SJCRH30 (cell line): ENCODE results near the gene NEMP1. TPM values are rescaled to one million over a fixed set of nuclear protein-coding genes. Genes with fewer than 3 reads are reported as not detected.
"Not testable (repeated sequence)": the region's sequence is repeated elsewhere in the genome, so short reads cannot be mapped to it uniquely, and the experiment has no call there.

Experiments
- DNase-seq, 2 experiments: peaks; one replicate each; pipeline ENCODE4 v3.0.0-alpha.2; 2015 to 2020
- H3K27ac ChIP-seq: fragments of 250-450 bp; sonication (Bioruptor Pico); 2 replicates; pipeline ENCODE4 v1.5.1; 2020; ENCODE audit warnings: mild to moderate bottlenecking, moderate library complexity
- H3K27me3 ChIP-seq: fragments of 250-450 bp; sonication (Bioruptor Pico); 2 replicates; pipeline ENCODE4 v1.5.1; 2020; ENCODE audit warnings: mild to moderate bottlenecking, moderate library complexity
- H3K36me3 ChIP-seq: fragments of 250-450 bp; sonication (Bioruptor Pico); 2 replicates; pipeline ENCODE4 v1.5.1; 2020; ENCODE audit warnings: mild to moderate bottlenecking, moderate library complexity
- H3K4me1 ChIP-seq: fragments of 250-450 bp; sonication (Bioruptor Pico); 2 replicates; pipeline ENCODE4 v1.5.1; 2020; ENCODE audit warnings: mild to moderate bottlenecking, moderate library complexity
- H3K4me3 ChIP-seq: fragments of 250-450 bp; sonication (Bioruptor Pico); 2 replicates; pipeline ENCODE4 v1.5.1; 2020; ENCODE audit warnings: mild to moderate bottlenecking, moderate library complexity
- H3K9me3 ChIP-seq: fragments of 250-450 bp; sonication (Bioruptor Pico); replicated peaks from 2 replicates; pipeline ENCODE4 v1.5.1; 2020; ENCODE audit warnings: mild to moderate bottlenecking, moderate library complexity
- total RNA-seq: library from RNA; depleted of rRNA; stranded (reverse); fragments of >200 nt; shearing (Covaris generic); gene quantifications from 2 replicates; pipeline ENCODE4 v1.2.3, GENCODE V29; 2014

The NEMP1 gene
- total RNA-seq, 1 experiment from 2014 or later, result 70.2 TPM

DNA sequence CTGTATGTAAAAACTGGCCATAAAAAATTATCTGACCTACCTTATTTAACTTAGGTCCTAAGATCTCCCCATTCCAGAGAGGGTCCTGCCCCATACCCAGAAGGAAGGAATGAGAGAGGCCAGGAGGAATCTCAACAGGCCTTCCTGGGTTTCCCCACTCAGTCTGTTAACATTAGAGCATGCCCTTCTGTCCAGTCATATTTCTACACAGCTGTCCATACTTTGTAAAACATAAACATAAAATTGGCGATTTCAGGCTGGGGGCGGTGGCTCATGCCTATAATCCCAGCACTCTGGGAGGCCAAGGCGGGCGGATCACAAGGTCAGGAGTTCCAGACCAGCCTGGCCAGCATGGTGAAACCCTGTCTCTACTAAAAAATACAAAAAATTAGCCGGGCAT is 56.3 kb downstream of the NEMP1 start:
- DNase-seq, result peak in 1 of 2 experiments; percentile 57
- H3K4me3 ChIP-seq, H3K4me1 ChIP-seq, H3K9me3 ChIP-seq, H3K27ac ChIP-seq, H3K36me3 ChIP-seq: not testable (repeated sequence)
- peaks cover 82% of the 10 kb centered on the region for H3K27me3 ChIP-seq

DNA sequence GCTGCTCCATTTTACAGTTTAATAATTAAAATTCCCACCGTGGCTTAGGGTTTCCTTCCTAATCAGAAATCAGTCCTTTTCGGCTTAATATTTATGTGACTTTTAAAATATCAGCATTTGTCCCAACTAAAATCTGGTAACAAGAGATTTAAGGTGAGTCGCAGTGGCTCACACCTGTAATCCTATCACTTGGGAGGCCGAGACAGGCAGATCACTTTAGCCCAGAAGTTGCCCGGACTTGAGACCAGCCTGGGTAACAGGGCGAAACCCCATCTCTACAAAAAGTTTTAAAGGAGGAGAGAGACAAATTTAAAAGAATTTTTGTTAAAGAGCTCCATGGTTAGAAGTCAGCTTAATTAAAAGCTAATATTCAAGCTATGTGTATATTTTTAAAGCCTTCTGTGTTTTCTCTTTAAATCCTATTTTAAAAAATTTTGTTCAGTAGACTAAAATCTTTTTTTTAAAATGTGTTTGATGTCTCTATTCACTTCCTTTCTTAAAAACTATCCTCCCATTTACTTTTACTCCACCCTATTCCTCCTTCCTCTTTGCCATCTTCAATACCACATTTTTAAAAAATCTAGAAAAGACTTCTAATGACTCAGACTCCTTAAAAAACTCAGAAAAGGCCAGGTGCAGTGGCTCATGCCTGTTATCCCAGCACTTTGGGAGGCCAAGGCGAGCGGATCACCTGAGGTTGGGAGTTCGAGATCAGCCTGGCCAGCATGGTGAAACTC is 58.4 kb downstream of the NEMP1 start:
- Histone ChIP-seq H3K4me1 (no peaks in the 10 kb centered on the region), H3K27me3 (peaks cover 83% of the 10 kb centered on the region), H3K9me3 (no peaks in the 10 kb centered on the region), H3K4me3 (no peak overlapping the region), H3K36me3 (no peaks in the 10 kb centered on the region; the same call in 1 of the 2 replicates), H3K27ac (no peak overlapping the region)
- DNase-seq, result no peak

DNA sequence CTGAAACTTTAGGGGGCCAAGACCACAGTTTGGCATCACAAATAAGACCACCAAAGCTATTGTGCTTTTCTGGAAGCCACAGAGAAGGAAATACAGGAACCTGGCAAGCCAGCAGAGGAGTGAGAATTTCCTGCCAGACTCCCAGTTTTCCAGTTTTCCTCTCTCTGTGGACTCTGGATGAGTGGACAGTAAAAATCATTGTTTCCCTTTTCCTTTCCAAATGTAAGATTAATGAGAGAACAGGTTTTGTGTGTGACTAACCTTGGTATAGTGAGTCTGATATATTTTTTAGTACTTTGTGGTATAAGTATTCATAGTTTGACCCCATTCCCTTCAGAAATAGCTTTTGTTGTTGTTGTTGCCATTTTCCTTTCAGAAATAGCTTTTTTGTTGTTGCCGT is 59.7 kb downstream of the NEMP1 start:
- Histone ChIP-seq H3K27me3 (peaks cover 82% of the 10 kb centered on the region), H3K4me3 (no peak overlapping the region), H3K9me3 (no peaks in the 10 kb centered on the region), H3K36me3 (no peaks in the 10 kb centered on the region; the same call in 1 of the 2 replicates), H3K4me1 (no peaks in the 10 kb centered on the region), H3K27ac (no peak overlapping the region)
- no peak for DNase-seq

DNA sequence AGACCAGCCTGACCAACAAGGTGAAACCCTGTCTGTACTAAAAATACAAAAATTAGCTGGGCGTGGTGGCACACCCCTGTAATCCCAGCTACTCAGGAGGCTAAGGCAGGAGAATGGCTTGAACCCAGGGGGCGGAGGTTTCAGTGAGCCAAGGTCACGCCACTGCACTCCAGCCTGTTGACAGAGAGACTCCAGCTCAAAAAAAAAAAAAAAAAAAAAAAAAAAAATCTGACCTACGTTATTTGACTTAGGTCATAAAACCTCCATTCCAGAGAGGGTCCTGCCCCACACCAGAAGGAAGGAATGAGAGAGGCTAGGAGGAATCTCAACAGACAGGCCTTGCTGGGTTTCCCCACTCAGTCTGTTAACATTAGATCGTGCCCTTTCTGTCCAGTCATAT is 60.2 kb downstream of the NEMP1 start:
- not testable (repeated sequence) for H3K27ac ChIP-seq, H3K36me3 ChIP-seq, H3K9me3 ChIP-seq, H3K4me1 ChIP-seq, DNase-seq, H3K4me3 ChIP-seq
- H3K27me3 ChIP-seq, result peaks cover 83% of the 10 kb centered on the region

DNA sequence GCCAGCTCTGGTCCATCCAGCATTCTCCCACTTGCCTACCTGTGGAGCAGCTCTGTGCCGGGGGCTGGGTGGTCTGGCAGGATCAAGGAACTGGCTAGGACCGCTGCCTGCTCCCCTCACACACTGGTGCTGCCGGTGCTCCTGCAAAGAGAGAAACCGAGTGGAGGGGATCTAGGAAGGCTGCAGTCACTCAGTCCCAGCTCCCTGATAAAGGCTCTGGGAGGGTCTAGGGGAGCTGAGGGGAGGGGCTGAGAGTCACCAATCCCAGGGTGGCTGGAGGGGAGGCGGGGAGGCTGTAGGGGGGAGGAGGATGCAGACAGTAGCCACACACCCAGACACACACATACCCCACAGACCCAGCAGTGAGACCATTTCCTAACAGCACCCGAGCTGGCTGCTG is 62.2 kb downstream of the NEMP1 start, which contains the start of gene TAC3:
Gene TAC3 (minus strand): TSS at position 182 of the 400 bp plus-strand sequence. CDS start 732 bp downstream, outside the sequence.
- peak in 1 of 2 experiments; percentile 57 for DNase-seq
- Histone ChIP-seq H3K4me3 (no peak within 1 kb of the TSS), H3K27ac (no peak within 1 kb of the TSS), H3K36me3 (no peaks in the 10 kb centered on the region; the same call in 1 of the 2 replicates), H3K27me3 (peaks cover 83% of the 10 kb centered on the region), H3K4me1 (no peaks in the 10 kb centered on the region), H3K9me3 (no peaks in the 10 kb centered on the region)

DNA sequence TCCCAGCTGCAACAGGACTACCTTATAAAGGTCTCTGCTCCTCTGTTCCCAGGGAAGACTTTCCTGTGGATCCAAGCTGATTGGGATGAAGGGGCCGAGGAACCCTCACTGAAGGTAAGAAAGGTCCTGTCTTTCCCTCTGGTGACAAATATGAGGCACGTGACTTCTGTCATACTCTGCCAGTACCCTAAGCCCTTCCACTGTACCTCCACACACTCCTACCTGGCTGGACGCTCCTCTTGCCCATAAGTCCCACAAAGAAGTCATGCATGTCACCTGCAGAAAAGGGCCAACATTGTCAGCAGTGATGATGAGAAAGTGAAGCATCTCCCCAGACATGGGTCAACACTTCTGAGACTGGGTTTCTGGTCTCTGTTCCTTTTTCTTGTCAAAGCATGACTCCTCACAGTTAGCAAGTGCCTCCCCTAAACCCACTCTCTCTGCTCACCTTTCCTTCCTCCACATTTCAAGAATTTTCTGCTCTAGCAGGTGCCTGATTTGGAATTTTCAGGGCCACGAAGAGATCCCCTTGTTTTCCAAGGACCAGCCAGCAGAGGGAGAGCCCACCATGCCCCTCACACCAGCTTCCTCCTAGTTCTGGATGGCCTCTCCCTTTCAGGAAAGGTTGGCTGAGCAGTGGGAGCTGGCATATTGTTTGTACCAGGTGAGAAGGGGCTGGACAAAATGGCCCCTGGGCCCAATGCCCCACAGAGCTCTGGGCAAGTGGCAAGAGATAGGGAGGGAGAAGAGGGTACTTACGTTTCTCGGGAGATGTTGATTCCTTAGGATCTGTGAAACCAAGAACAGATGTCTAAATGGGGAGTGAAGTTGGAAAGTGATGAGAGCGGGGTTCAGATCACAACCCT is 65.8 kb downstream of the NEMP1 start:
- H3K27me3 ChIP-seq, result peaks cover 71% of the 10 kb centered on the region
- H3K9me3 ChIP-seq, result no peaks in the 10 kb centered on the region
- no peak overlapping the region for H3K27ac ChIP-seq
- H3K4me3 ChIP-seq, result no peak overlapping the region
- no peak for DNase-seq
- H3K4me1 ChIP-seq, result peaks cover 11% of the 10 kb centered on the region
- H3K36me3 ChIP-seq, result no peaks in the 10 kb centered on the region

DNA sequence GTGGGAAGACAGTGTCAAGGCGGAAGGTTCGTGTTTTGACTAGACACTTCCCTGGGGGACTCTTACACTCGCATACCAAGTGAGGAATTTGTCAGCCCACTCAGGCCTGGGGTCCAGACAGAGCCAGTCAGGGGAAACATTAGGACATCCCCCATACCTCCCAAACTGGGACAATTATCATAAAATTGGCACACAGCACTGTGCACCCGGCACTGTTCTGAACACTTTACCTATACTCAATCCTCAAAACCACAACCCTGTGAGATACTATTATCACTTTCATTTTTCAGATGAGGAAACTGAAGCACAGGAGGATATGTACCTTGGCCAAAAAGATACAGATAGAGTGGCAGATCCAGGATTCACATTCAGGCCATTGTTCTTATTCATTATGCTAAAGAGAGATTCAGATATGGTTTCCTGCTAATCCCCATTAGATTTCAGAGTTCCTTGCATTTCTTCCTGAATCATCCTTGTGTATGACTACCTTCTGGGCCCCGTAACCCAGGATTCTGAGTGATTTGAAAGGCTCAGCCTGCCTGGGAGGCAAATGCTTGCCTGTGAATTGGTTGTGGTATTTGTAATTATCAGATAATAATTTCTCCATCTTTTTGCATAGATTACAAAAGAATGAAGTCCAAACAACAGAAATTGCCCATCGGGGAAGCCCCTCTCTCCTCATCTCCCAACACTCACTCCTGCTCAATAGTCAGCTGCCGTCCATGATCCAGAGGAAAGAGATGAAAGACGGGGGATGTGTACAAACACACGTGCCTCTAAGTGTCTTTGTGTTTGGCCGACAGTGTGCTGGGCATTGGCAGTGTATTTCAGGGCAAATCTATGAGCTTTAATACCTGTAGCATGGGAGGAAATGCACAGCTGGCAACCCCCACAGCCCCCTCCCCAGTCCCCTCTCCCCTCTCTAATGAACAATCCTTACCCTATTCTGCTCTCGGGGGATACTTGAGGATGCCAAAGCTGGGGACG is 66.9 kb downstream of the NEMP1 start:
- H3K4me1 ChIP-seq, result peaks cover 13% of the 10 kb centered on the region
- no peak overlapping the region for H3K27ac ChIP-seq
- no peaks in the 10 kb centered on the region for H3K36me3 ChIP-seq
- H3K9me3 ChIP-seq, result no peaks in the 10 kb centered on the region
- DNase-seq, result no peak
- no peak overlapping the region for H3K4me3 ChIP-seq
- H3K27me3 ChIP-seq, result peaks cover 63% of the 10 kb centered on the region

DNA sequence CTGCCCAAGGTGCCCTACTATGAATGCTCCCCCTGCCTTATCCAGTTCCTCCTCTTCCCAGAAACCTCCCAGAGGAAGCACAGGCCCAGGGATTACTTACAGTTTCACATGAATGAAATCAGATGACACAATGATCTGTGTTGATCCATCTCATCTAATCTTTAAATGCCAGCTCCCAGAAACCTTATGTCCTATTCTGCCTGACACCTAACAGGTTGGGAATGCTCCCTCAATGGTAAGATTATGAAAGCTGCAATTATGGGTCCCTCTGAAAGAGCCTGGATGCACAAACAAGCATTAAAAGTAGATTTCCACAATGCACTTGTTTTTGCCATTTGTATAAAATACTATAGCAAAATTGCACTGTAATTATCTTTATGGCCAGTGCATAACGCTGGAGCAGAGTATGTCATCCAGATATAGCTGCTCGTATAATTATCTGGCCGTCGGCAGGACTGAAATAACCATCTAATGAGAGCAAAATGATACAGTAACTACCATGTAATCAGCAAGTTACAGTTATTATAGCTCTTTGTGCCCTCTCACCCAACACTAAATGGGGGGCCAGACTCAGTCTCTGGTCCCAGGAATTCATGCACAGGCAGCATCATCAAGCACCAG is 67.9 kb downstream of the NEMP1 start:
- Histone ChIP-seq H3K36me3 (no peaks in the 10 kb centered on the region), H3K4me1 (peaks cover 14% of the 10 kb centered on the region), H3K27me3 (peaks cover 55% of the 10 kb centered on the region), H3K4me3 (no peak overlapping the region), H3K27ac (no peak overlapping the region), H3K9me3 (no peaks in the 10 kb centered on the region)
- DNase-seq, result no peak

DNA sequence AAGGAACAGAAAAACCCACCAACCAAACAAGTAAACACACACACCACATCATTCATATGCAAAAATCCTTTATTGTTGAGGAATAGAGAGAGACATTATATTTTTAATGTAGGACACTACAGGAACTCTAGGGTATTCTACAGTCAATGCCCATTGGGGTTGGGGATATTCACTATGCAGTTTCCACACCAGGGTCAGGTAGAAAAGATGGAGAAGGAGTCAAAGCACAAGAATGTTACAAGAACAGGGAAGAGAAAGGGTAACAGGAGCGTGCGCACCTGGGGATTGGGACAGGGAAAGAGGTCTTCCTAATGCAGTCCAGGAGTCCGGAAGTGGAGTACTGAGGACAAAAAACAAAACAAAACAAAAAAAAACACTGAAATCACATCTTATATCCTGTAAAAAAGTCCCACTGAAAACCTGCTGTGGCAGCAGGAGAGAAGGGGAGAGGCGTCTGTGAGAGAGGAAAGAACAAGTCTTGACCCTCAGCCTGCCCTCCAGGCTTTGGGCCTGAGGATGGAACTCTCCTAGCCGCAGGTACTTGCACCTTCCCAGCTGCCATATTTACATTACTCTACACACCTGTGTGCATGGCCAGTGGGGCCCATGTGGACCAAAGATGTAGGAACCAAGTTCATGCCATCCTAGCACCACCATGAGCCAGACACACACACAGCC is 68.5 kb downstream of the NEMP1 start:
- no peak for DNase-seq
- Histone ChIP-seq H3K4me3 (no peak overlapping the region), H3K9me3 (no peaks in the 10 kb centered on the region), H3K36me3 (no peaks in the 10 kb centered on the region), H3K27ac (no peak overlapping the region), H3K4me1 (peaks cover 19% of the 10 kb centered on the region), H3K27me3 (peaks cover 48% of the 10 kb centered on the region)

DNA sequence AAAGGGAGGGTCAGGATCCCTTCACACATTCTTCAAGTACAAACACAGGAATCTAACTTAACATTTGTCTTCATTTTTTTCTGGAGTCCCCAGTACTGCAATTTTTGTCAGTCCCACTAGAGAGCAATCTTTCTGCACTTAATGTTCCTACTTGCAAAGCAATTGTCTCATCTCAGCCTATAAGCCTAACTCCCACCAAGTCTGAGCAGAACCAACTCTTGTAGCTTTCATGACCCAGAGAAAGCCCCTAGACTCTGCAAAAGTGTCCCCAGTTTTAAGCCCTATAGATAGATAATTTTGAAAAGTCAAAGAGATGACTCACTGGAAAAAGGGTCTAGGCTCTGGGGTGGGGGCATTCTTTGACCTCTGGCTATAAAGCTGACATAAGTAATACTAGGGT is 70.4 kb downstream of the NEMP1 start:
- peak; percentile 74 to 95 for DNase-seq
- H3K9me3 ChIP-seq, result no peaks in the 10 kb centered on the region
- peaks cover 20% of the 10 kb centered on the region for H3K4me1 ChIP-seq

DNA sequence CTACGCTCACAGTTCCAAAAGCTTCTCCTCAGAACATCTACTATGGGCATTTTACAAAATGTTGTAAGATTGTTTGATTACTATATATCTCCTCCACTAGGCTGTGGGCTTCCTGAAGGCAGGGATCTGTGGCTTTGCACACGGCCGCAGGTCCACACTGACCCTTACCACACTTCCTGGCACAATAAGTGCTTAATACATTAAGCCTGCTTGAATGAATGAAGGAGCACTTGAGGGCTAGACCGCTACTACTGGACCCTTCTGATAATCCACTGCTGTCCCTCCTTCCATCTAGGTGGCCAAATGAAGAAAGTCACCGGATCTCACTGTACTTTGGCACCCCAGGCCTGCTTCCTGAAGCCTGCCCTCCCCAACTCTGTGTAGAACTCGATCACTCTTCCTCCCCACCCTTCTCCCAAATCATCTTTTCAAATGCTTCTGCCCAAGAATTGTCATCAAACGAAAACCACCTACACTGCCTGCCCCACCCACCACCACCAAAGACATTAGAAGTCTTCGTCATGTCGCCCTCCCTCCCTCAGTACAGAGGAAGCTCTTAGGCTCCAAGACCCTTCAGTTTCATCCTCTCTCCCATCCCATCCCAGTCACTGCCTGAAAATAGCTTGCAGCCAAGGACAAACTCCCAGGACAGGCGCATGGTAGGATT is 71.6 kb downstream of the NEMP1 start:
- Histone ChIP-seq H3K27ac (no peak overlapping the region), H3K9me3 (no peaks in the 10 kb centered on the region), H3K27me3 (peaks cover 22% of the 10 kb centered on the region), H3K36me3 (peaks cover 30% of the 10 kb centered on the region), H3K4me1 (peaks cover 20% of the 10 kb centered on the region), H3K4me3 (peak overlapping the region; percentile 97)
- no peak for DNase-seq

More for the DNA sequence above, 70.4 kb downstream of the NEMP1 start:
- H3K27ac ChIP-seq, result no peak overlapping the region
- H3K27me3 ChIP-seq, result peaks cover 31% of the 10 kb centered on the region
- peaks cover 18% of the 10 kb centered on the region for H3K36me3 ChIP-seq
- H3K4me3 ChIP-seq, result no peak overlapping the region

DNA sequence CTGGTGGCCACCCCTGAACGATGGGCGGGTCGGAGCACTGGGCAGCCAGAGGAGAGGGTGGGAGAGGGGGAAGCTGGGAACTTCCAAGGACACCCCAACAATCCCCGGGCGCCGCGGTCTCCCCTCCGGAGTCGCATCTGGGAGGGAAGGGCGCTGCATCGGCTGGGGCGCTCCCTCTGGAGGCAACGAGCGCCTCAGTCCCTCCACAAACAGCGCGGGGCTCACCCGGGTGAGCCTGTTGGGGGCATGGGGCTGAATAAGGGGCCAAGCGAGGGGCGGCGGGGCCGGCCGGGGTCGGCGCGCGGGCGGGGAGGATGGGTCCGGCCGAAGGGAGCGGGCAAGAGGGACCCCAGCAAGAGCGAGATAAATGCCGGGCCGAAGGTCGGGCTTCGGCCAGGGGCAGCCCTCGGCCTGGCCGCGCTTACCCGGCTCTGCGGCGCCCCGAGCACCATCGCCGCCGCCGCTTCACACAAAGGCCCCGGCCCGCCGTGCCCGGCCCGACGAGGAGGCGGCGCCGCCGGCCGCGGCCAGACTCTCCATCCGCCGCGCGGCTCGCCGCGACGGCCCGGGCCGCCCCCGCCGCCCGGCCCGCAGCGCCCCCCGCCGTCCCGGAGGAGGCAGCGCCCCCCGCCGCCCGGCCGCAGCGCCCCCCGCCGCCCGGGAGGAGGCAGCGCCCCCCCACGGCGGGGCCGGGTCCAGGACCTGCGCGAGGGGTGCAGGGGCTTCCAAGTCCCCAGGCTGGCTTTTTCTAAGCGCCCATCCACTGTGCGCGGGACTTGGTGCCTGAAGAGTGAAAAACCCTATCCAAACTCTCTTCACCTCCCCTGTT is 72.4 kb downstream of the NEMP1 start, which contains the start of gene ZBTB39:
Gene ZBTB39 (minus strand): TSS at position 567 of the 829 bp plus-strand sequence. CDS start 1,629 bp downstream, outside the sequence.
- Histone ChIP-seq H3K4me1 (peaks cover 20% of the 10 kb centered on the region), H3K27ac (peak within 1 kb of the TSS; percentile 53), H3K4me3 (peak within 1 kb of the TSS; percentile 97), H3K9me3 (no peaks in the 10 kb centered on the region), H3K36me3 (peaks cover 38% of the 10 kb centered on the region), H3K27me3 (peaks cover 14% of the 10 kb centered on the region; the same call in 1 of the 2 replicates)
- peak; percentile 93 to 98 for DNase-seq
